ENCODE results near the gene ARAP2. TPM values are rescaled to one million over a fixed set of nuclear protein-coding genes. Genes with fewer than 3 reads are reported as not detected.

ARAP2 gene
- total and polyA plus RNA-seq, 9 donors, result 0.76 to 77.3 (median 5.9) TPM

DNA sequence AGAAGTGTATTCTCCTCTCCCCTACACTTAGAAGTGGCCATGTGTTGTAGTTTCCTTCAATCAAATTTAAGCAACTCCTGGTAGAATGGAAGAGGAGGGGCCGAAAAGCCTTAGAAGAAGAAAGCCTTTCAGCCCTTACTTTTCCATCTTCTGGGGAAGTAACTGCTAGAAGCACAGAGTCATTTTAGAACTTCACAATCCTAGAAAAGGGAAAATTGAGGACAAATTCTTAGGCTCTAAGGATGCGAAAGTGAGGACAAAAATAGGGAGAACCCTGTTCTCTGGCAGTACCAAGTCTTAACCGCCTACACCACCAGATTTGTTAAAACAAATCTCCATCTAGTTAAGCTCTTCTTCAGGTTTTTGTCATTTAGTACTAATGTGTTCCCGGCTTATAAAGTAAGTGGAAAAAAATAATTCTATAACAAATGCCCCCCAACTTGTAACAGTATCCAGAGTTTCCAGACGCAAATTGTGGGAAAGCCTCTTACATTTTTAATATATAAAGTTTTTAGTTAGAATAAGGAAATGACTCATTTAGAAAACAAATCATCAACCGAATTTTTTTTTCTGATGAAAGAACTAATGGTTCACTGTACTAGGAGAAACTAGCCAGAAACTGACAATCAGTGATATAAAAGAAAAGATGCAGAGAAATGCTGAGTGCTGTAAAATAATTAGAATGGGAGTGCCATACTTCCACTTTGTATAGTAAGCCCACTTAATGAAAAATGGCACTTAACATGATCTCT is 76.0 kb downstream of the ARAP2 start:
- DNase-seq, result no peak
- H3K4me1 ChIP-seq (ENCODE audit: insufficient read depth), result no peaks in the 10 kb centered on the region
- no peaks in the 10 kb centered on the region for H3K9me3 ChIP-seq
- WGBS, 3 donors, result 84 to 87% (median 85%) methylated on average over 6 of the region's 6 CpGs
- no peaks in the 10 kb centered on the region for H3K27me3 ChIP-seq
- no peak overlapping the region for H3K4me3 ChIP-seq
- no peak overlapping the region for H3K27ac ChIP-seq
- H3K36me3 ChIP-seq, result no peaks in the 10 kb centered on the region
- intact Hi-C loops (cut with DNase I), result no loop called here
- TF ChIP-seq, protein P1, sequence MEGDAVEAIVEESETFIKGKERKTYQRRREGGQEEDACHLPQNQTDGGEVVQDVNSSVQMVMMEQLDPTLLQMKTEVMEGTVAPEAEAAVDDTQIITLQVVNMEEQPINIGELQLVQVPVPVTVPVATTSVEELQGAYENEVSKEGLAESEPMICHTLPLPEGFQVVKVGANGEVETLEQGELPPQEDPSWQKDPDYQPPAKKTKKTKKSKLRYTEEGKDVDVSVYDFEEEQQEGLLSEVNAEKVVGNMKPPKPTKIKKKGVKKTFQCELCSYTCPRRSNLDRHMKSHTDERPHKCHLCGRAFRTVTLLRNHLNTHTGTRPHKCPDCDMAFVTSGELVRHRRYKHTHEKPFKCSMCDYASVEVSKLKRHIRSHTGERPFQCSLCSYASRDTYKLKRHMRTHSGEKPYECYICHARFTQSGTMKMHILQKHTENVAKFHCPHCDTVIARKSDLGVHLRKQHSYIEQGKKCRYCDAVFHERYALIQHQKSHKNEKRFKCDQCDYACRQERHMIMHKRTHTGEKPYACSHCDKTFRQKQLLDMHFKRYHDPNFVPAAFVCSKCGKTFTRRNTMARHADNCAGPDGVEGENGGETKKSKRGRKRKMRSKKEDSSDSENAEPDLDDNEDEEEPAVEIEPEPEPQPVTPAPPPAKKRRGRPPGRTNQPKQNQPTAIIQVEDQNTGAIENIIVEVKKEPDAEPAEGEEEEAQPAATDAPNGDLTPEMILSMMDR (IDR thresholded peaks at IDR 0.05), result no peak
- TF ChIP-seq POLR2A (IDR thresholded peaks at IDR 0.05), result no peak

GRCh38 chr4:36165631-36166005 is 78.7 kb downstream of the ARAP2 start:
- Histone ChIP-seq H3K36me3 (no peaks in the 10 kb centered on the region), H3K4me3 (no peak overlapping the region), H3K9me3 (no peaks in the 10 kb centered on the region), H3K4me1 (ENCODE audit: insufficient read depth) (no peaks in the 10 kb centered on the region), H3K27ac (no peak overlapping the region), H3K27me3 (no peaks in the 10 kb centered on the region)
- 12 to 34% (median 13%) methylated on average over 2 of the region's 2 CpGs for WGBS, 3 donors
- no peak for TF ChIP-seq EP300 (IDR thresholded peaks at IDR 0.05)
- TF ChIP-seq POLR2A (IDR thresholded peaks at IDR 0.05), result no peak
- TF ChIP-seq, protein P1 (IDR thresholded peaks at IDR 0.05), result no peak
- intact Hi-C loops (cut with DNase I), result no loop called here
- no peak for DNase-seq

GRCh38 chr4:36164900-36165630 is 79.2 kb downstream of the ARAP2 start:
- TF ChIP-seq, protein P1 (IDR thresholded peaks at IDR 0.05), result no peak
- no peak for TF ChIP-seq POLR2A (IDR thresholded peaks at IDR 0.05)
- TF ChIP-seq EP300 (IDR thresholded peaks at IDR 0.05), result no peak
- no peaks in the 10 kb centered on the region for H3K9me3 ChIP-seq
- no peaks in the 10 kb centered on the region for H3K27me3 ChIP-seq
- WGBS, 3 donors, result 38 to 74% (median 56%) methylated on average over 4 of the region's 4 CpGs
- intact Hi-C loops (cut with DNase I), result no loop called here
- no peak overlapping the region for H3K27ac ChIP-seq
- H3K4me1 ChIP-seq (ENCODE audit: insufficient read depth), result no peaks in the 10 kb centered on the region
- no peak for DNase-seq
- no peak overlapping the region for H3K4me3 ChIP-seq
- no peaks in the 10 kb centered on the region for H3K36me3 ChIP-seq

- whole genome bisulfite sequencing, 3 donors, result 89 to 90% (median 90%) methylated on average over 3 of the region's 3 CpGs
- Histone ChIP-seq H3K27me3 (no peaks in the 10 kb centered on the region), H3K4me3 (no peak overlapping the region), H3K27ac (no peak overlapping the region), H3K36me3 (no peaks in the 10 kb centered on the region), H3K9me3 (no peaks in the 10 kb centered on the region), H3K4me1 (ENCODE audit: insufficient read depth) (no peaks in the 10 kb centered on the region)
- TF ChIP-seq, protein P1 (IDR thresholded peaks at IDR 0.05), result no peak
- TF ChIP-seq POLR2A (IDR thresholded peaks at IDR 0.05) (no peak), EP300 (IDR thresholded peaks at IDR 0.05) (no peak)
- intact Hi-C loops (cut with DNase I), result no loop called here
- DNase-seq, result no peak
These were observed 81.1 kb downstream of the ARAP2 start for GRCh38 chr4:36163198-36163597.
